Right atrium auricular region (tissue), 2 donors: ENCODE data around the gene GGT1. TPM values are rescaled to one million over a fixed set of nuclear protein-coding genes. Genes with fewer than 3 reads are reported as not detected.
A peak's percentile ranks its signal among the peaks of the same experiment; 100 is the strongest.
"Not testable (repeated sequence)": the region's sequence is repeated elsewhere in the genome, so short reads cannot be mapped to it uniquely, and the experiment has no call there.

ENCODE experiments used
- DNase-seq: peaks from one replicate; pipeline ENCODE4 v3.0.0-alpha.2; 2019; ENCODE audit warnings: low spot score
- H3K27ac ChIP-seq, 2 donors: fragments of 200-600 bp; sonication (generic); 1 replicate in 1 of 2; 2 replicates in 1 of 2; pipeline ENCODE4 v1.5.1; 2016 to 2019
- H3K27me3 ChIP-seq, 2 donors: fragments of 200-600 bp; sonication (generic); one replicate each; pipeline versions ENCODE4 v1.5.1 to v1.6.0; 2017 to 2019
- H3K36me3 ChIP-seq: fragments of 200-600 bp; sonication (generic); one replicate; pipeline ENCODE4 v1.5.1; 2016
- H3K4me1 ChIP-seq, 2 donors: fragments of 200-600 bp; sonication (generic); one replicate each; pipeline versions ENCODE4 v1.5.1 to v1.6.0; 2017 to 2019
- H3K4me3 ChIP-seq, 2 donors: fragments of 200-600 bp; sonication (generic); 1 replicate in 1 of 2; 2 replicates in 1 of 2; pipeline ENCODE4 v1.5.1; 2017 to 2019; ENCODE audit warnings: mild to moderate bottlenecking in 1 of 2, moderate library complexity in 1 of 2
- H3K9me3 ChIP-seq, 2 donors: fragments of 200-600 bp; sonication (generic); one replicate each; pipeline ENCODE4 v1.5.1; 2019
- total RNA-seq, 2 donors: library from RNA; depleted of rRNA; stranded (reverse); fragments of >200 nt; gene quantifications; one replicate each; pipeline ENCODE4 v1.1.0, GENCODE V29; 2016
- TF ChIP-seq, protein P1 (sequence below), 2 donors: fragments of 200-600 bp; sonication (generic); IDR thresholded peaks; one replicate each; pipeline ENCODE4 v1.5.1; 2019; ENCODE audit warnings: antibody characterized with exemption in 2 of 2

The GGT1 gene
- 1 to 10 TPM in 1 of 2 donors, under 1 TPM in 1; 0.98 to 1.7 TPM for total RNA-seq

DNA sequence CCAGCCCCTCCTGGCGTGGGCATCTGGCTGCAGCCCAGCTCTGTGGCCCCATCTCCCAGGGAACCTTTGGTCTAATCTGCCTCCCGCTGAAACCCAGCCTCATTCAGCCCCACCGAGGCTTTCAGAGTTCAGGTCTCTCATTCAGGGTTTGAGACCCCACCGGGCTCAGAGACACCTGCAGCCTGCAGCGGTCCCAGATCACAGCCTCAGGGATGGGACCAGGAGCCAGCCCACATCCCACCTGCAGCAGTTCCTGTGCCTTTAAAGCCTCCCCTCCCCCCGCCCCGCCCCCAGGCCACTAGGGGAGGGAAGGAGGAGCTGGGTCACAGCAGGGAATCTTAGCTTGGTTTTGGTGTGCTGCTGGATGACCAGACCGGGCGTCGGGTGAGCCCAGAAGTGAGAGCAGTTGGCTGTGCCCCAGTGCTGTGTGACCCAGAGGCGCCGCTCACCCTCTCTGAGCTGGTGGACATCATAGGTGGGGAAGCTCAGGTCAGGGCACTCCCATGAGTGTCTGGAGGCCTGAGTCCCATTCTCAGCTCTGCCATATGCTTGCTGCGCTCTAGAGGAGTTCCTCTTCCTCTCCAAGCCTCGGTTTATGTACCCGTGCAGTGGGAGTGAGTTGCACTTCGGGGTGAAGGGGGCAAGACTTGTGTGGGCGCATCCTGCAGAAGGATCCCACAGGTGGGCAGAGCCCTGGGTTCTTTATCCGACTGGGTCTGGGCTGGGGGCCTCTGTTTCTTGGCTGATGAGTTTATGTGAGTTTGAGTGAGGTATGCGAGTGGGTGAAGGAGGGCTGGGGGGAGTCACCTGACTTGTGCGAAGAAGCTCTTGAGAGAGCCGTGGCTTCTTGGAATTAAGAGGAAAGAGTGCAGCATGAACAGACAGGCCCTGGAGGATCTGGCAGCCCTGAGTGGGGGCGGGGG lies at the start of gene GGT1:
TSS of gene GGT1 (plus strand) at position 347 of the 923 bp plus-strand sequence. CDS start 7,889 bp downstream, outside the sequence.
- not testable (repeated sequence) for H3K27me3 ChIP-seq, DNase-seq, H3K27ac ChIP-seq, H3K36me3 ChIP-seq, H3K9me3 ChIP-seq
- peak within 1 kb of the TSS in 1 of 2 donors; percentile 12 for H3K4me3 ChIP-seq
- H3K4me1 ChIP-seq = peaks cover 0 to 25% of the 10 kb centered on the region in 2 donors

DNA sequence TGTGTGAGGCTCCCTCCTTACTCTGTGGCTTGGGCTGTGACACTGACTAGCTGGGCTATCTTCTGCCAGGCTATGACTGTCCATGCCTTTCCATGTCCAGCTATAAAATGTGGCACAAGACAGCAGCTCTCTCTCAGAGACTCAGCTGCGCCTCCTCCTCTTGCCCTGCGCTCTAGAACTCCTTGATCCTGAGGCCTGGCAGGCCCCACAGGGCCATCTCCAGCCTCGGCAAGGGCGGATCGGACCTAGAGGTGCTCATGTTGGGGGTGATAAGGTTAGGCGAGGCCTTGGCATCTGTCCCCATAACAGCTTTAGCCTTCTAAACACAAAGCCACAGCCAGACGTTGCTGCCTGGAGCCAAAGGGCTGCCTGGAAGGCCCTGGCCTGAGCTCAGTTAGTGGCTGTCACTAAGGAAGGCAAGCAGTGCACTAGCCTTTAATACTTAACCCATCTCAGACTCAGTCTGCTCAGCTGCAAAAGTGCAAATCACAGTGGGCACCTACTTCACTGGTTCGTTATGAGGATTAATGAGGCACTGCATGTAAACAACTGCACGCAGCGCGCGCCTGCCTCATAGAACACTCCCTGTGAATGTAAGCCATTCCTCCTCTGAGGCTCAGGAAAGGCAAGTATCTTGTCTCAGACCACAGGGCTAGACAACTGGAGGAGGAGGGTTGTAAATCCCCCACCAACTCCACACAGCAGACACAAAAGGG lies 49.2 kb upstream of the GGT1 start:
- no peak for DNase-seq
- no peaks in the 10 kb centered on the region for H3K27me3 ChIP-seq
- peaks cover 0 to 71% of the 10 kb centered on the region in 2 donors for H3K4me1 ChIP-seq
- TF ChIP-seq, protein P1, sequence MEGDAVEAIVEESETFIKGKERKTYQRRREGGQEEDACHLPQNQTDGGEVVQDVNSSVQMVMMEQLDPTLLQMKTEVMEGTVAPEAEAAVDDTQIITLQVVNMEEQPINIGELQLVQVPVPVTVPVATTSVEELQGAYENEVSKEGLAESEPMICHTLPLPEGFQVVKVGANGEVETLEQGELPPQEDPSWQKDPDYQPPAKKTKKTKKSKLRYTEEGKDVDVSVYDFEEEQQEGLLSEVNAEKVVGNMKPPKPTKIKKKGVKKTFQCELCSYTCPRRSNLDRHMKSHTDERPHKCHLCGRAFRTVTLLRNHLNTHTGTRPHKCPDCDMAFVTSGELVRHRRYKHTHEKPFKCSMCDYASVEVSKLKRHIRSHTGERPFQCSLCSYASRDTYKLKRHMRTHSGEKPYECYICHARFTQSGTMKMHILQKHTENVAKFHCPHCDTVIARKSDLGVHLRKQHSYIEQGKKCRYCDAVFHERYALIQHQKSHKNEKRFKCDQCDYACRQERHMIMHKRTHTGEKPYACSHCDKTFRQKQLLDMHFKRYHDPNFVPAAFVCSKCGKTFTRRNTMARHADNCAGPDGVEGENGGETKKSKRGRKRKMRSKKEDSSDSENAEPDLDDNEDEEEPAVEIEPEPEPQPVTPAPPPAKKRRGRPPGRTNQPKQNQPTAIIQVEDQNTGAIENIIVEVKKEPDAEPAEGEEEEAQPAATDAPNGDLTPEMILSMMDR (IDR thresholded peaks at IDR 0.05) = no peak
- peak overlapping the region; percentile 96 to 99 for H3K27ac ChIP-seq
- H3K36me3 ChIP-seq = peaks cover 21% of the 10 kb centered on the region
- no peaks in the 10 kb centered on the region for H3K9me3 ChIP-seq
- H3K4me3 ChIP-seq = peak overlapping the region; percentile 76 to 94

DNA sequence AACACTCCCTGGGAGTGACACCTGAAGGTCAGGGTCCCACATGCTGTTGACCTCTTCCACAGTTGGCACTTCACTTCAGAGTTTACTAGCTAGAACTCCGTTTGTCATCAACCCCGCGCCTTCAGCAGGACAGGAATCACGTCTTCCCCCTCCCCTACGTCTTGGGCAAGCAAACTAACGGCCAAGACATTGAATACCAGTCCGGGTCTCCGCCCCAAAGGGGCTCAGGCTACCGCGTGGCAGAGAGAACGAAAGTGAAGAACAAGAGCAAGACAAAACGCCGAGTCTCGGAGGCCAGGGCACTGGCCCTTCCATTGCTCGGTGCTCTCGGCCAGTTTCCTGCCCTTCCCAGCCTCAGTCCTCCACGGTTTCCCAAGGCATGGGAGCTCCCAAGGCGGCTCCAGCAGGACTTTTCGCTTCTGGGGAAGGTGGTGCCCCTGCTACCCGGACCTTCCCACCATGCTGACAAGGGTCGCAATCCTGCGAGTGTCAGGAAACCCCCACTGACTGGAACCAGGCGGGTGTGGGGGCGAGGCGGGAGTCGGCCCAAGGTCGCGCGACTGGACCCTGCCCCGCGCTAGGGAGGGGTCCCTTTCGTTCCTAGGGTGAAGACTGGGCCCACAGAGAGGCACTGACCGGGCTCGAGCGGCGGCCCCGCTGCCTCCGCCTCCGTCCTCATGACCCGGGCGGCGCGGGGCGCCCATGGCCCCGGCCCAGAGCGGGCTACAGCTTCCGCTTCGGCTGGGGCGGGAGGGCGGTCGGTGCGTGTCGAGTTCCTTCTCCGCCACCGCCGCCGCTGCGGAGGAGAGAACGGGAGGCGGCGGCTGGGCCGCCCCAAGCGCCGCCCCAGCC lies 48.5 kb upstream of the GGT1 start, which contains the start of gene GUCD1:
TSS of gene GUCD1 (minus strand) at position 826 of the 852 bp plus-strand sequence. CDS start at position 679, 147 bp downstream.
- peaks cover 25% of the 10 kb centered on the region for H3K36me3 ChIP-seq
- H3K27me3 ChIP-seq = no peaks in the 10 kb centered on the region
- peak within 1 kb of the TSS; percentile 96 to 99 for H3K27ac ChIP-seq
- DNase-seq = no peak
- peak within 1 kb of the TSS; percentile 76 to 94 for H3K4me3 ChIP-seq
- H3K4me1 ChIP-seq = peaks cover 0 to 73% of the 10 kb centered on the region in 2 donors
- TF ChIP-seq, protein P1 (IDR thresholded peaks at IDR 0.05) = no peak
- H3K9me3 ChIP-seq = no peaks in the 10 kb centered on the region

DNA sequence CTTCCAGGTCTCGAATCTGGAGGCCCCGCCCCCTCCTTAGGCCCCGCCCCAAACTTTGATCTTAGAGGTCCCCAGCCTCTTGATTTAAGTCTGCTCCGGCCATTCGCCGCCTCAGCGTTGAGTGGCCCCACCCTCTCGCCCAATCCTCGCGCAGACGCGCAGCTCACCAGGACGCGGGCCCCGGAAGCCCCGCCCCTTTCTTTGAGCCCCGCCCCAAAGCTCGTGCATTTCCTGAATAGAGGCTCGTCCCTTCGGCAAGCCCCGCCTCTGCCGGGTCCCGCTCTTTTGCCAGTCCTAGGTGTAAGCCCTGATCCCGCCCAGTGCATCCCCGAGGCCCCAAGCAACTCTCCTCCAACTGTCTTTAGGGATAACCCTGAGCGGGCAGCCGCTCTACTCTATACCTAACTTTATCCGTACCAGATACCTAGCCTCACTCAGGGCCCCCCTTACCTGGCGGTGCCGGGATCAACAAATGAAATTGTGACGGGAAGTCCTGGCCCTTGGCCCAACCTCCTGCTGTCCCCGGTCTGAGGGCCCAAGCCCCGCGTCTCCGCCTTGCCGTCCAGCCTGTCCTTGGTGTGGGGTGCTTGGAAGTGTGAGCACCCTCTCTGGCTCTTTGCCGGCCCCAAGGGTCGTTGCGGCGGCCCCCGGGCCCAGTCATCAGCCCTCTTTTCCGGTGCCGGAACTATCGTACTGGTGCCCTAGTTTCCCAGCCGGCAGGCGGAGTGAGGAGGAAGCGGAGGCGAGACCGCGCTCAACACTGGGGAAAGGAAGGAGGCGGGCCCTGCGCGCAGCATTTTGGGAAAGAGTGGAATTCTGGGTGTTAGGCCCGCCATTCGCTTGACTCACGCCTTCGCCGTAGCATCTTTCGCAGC lies 47.6 kb upstream of the GGT1 start, which contains the start of gene SNRPD3:
TSS of gene SNRPD3 (plus strand) at position 835 of the 875 bp plus-strand sequence. CDS start 1,676 bp downstream, outside the sequence.
- Histone ChIP-seq H3K27me3 (no peaks in the 10 kb centered on the region), H3K36me3 (peaks cover 25% of the 10 kb centered on the region), H3K4me1 (peaks cover 0 to 66% of the 10 kb centered on the region in 2 donors), H3K4me3 (peak within 1 kb of the TSS; percentile 76 to 94), H3K9me3 (no peaks in the 10 kb centered on the region), H3K27ac (peak within 1 kb of the TSS; percentile 96 to 99)
- TF ChIP-seq, protein P1 (IDR thresholded peaks at IDR 0.05) = peak in 1 of 2 donors; percentile 9
- DNase-seq = peak; percentile 100

DNA sequence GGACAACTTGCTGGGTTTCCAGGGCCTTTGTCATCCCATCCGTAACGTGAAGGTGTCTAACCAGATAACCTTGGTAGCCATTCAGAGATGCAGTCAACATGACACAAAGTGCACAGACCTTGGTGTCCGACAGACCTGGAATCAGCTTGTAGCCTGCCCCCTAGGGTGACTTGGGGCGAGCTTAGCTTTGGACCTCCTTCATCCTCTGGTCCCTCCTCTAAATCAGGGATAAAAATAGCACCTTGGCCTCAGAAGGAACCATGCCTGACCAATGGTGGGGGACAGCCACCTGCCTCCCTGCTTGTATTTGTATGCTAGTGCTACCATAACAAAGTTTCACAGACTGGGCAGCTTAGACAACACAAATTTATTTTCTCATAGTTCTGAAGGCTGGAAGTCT lies 43.5 kb upstream of the GGT1 start:
- Histone ChIP-seq H3K4me3 (no peak overlapping the region), H3K27me3 (no peaks in the 10 kb centered on the region), H3K27ac (peak overlapping the region in 1 of 2 donors; percentile 12), H3K36me3 (peaks cover 34% of the 10 kb centered on the region), H3K4me1 (peaks cover 0 to 50% of the 10 kb centered on the region in 2 donors), H3K9me3 (no peaks in the 10 kb centered on the region)
- TF ChIP-seq, protein P1 (IDR thresholded peaks at IDR 0.05) = no peak
- DNase-seq = no peak
